ENCODE results near the gene THUMPD1.
A peak's percentile ranks its signal among the peaks of the same experiment; 100 is the strongest.

Gene THUMPD1

GRCh38 chr16:20750558-20750957, 8.9 kb upstream of the THUMPD1 start:
- Histone ChIP-seq H3K27ac (ENCODE audit: insufficient read depth, low read length, poor library complexity, severe bottlenecking) (no peak overlapping the region), H3K4me3 (ENCODE audit: insufficient read depth, low read depth, low read length, poor library complexity, severe bottlenecking) (no peak overlapping the region), H3K27me3 (replicated peaks; ENCODE audit: control insufficient read depth, insufficient read depth, low read length, poor library complexity, severe bottlenecking) (no peaks in the 10 kb centered on the region), H3K36me3 (ENCODE audit: control insufficient read depth, insufficient read depth, low read length) (no peaks in the 10 kb centered on the region), H3K9me3 (ENCODE audit: control insufficient read depth, low read length) (peaks cover 6% of the 10 kb centered on the region), H3K4me1 (ENCODE audit: control insufficient read depth, insufficient read depth, low read length, poor library complexity, severe bottlenecking) (no peaks in the 10 kb centered on the region)
- no peak for DNase-seq

- DNase-seq: no peak
- Histone ChIP-seq H3K4me1 (ENCODE audit: control insufficient read depth, insufficient read depth, low read length, poor library complexity, severe bottlenecking) (no peaks in the 10 kb centered on the region), H3K4me3 (ENCODE audit: insufficient read depth, low read depth, low read length, poor library complexity, severe bottlenecking) (no peak overlapping the region), H3K36me3 (ENCODE audit: control insufficient read depth, insufficient read depth, low read length) (no peaks in the 10 kb centered on the region), H3K27me3 (replicated peaks; ENCODE audit: control insufficient read depth, insufficient read depth, low read length, poor library complexity, severe bottlenecking) (no peaks in the 10 kb centered on the region), H3K27ac (ENCODE audit: insufficient read depth, low read length, poor library complexity, severe bottlenecking) (no peak overlapping the region), H3K9me3 (ENCODE audit: control insufficient read depth, low read length) (peaks cover 6% of the 10 kb centered on the region)
These were observed 7.9 kb upstream of the THUMPD1 start for GRCh38 chr16:20749474-20749873.

GRCh38 chr16:20747030-20747816, 5.6 kb upstream of the THUMPD1 start:
- no peak for DNase-seq
- Histone ChIP-seq H3K4me1 (ENCODE audit: control insufficient read depth, insufficient read depth, low read length, poor library complexity, severe bottlenecking) (no peaks in the 10 kb centered on the region), H3K9me3 (ENCODE audit: control insufficient read depth, low read length) (peaks cover 6% of the 10 kb centered on the region), H3K27me3 (replicated peaks; ENCODE audit: control insufficient read depth, insufficient read depth, low read length, poor library complexity, severe bottlenecking) (no peaks in the 10 kb centered on the region), H3K4me3 (ENCODE audit: insufficient read depth, low read depth, low read length, poor library complexity, severe bottlenecking) (no peak overlapping the region), H3K36me3 (ENCODE audit: control insufficient read depth, insufficient read depth, low read length) (no peaks in the 10 kb centered on the region), H3K27ac (ENCODE audit: insufficient read depth, low read length, poor library complexity, severe bottlenecking) (no peak overlapping the region)

- H3K27me3 ChIP-seq (replicated peaks; ENCODE audit: control insufficient read depth, insufficient read depth, low read length, poor library complexity, severe bottlenecking): no peaks in the 10 kb centered on the region
- DNase-seq: no peak
- no peak overlapping the region for H3K27ac ChIP-seq (ENCODE audit: insufficient read depth, low read length, poor library complexity, severe bottlenecking)
- peaks cover 6% of the 10 kb centered on the region for H3K9me3 ChIP-seq (ENCODE audit: control insufficient read depth, low read length)
- H3K4me3 ChIP-seq (ENCODE audit: insufficient read depth, low read depth, low read length, poor library complexity, severe bottlenecking): no peak overlapping the region
- H3K36me3 ChIP-seq (ENCODE audit: control insufficient read depth, insufficient read depth, low read length): no peaks in the 10 kb centered on the region
- no peaks in the 10 kb centered on the region for H3K4me1 ChIP-seq (ENCODE audit: control insufficient read depth, insufficient read depth, low read length, poor library complexity, severe bottlenecking)
These were observed 4.8 kb upstream of the THUMPD1 start for GRCh38 chr16:20746461-20746860.

- Histone ChIP-seq H3K27me3 (replicated peaks; ENCODE audit: control insufficient read depth, insufficient read depth, low read length, poor library complexity, severe bottlenecking) (no peaks in the 10 kb centered on the region), H3K9me3 (ENCODE audit: control insufficient read depth, low read length) (peaks cover 6% of the 10 kb centered on the region), H3K4me1 (ENCODE audit: control insufficient read depth, insufficient read depth, low read length, poor library complexity, severe bottlenecking) (peaks cover 2% of the 10 kb centered on the region), H3K27ac (ENCODE audit: insufficient read depth, low read length, poor library complexity, severe bottlenecking) (no peak overlapping the region), H3K4me3 (ENCODE audit: insufficient read depth, low read depth, low read length, poor library complexity, severe bottlenecking) (no peak overlapping the region), H3K36me3 (ENCODE audit: control insufficient read depth, insufficient read depth, low read length) (no peaks in the 10 kb centered on the region)
- no peak for DNase-seq
These were observed 3.4 kb upstream of the THUMPD1 start for GRCh38 chr16:20744922-20745440.

- Histone ChIP-seq H3K9me3 (ENCODE audit: control insufficient read depth, low read length) (peaks cover 6% of the 10 kb centered on the region), H3K4me3 (ENCODE audit: insufficient read depth, low read depth, low read length, poor library complexity, severe bottlenecking) (no peak overlapping the region), H3K27me3 (replicated peaks; ENCODE audit: control insufficient read depth, insufficient read depth, low read length, poor library complexity, severe bottlenecking) (no peaks in the 10 kb centered on the region), H3K36me3 (ENCODE audit: control insufficient read depth, insufficient read depth, low read length) (peaks cover under 1% of the 10 kb centered on the region), H3K27ac (ENCODE audit: insufficient read depth, low read length, poor library complexity, severe bottlenecking) (no peak overlapping the region), H3K4me1 (ENCODE audit: control insufficient read depth, insufficient read depth, low read length, poor library complexity, severe bottlenecking) (peaks cover 5% of the 10 kb centered on the region)
- DNase-seq: no peak
These were observed 2.0 kb upstream of the THUMPD1 start for GRCh38 chr16:20743591-20743990.

- Histone ChIP-seq H3K4me1 (ENCODE audit: control insufficient read depth, insufficient read depth, low read length, poor library complexity, severe bottlenecking) (peaks cover 5% of the 10 kb centered on the region), H3K4me3 (ENCODE audit: insufficient read depth, low read depth, low read length, poor library complexity, severe bottlenecking) (peak overlapping the region; percentile 100), H3K27ac (ENCODE audit: insufficient read depth, low read length, poor library complexity, severe bottlenecking) (peak overlapping the region; percentile 98), H3K36me3 (ENCODE audit: control insufficient read depth, insufficient read depth, low read length) (peaks cover 26% of the 10 kb centered on the region), H3K9me3 (ENCODE audit: control insufficient read depth, low read length) (no peaks in the 10 kb centered on the region), H3K27me3 (replicated peaks; ENCODE audit: control insufficient read depth, insufficient read depth, low read length, poor library complexity, severe bottlenecking) (no peaks in the 10 kb centered on the region)
- DNase-seq: peak; percentile 83 to 87 (median 84)
These were observed 607 bp downstream of the THUMPD1 start for GRCh38 chr16:20740901-20741521.

- Histone ChIP-seq H3K27ac (ENCODE audit: insufficient read depth, low read length, poor library complexity, severe bottlenecking) (peak overlapping the region; percentile 98), H3K4me1 (ENCODE audit: control insufficient read depth, insufficient read depth, low read length, poor library complexity, severe bottlenecking) (peaks cover 5% of the 10 kb centered on the region), H3K27me3 (replicated peaks; ENCODE audit: control insufficient read depth, insufficient read depth, low read length, poor library complexity, severe bottlenecking) (no peaks in the 10 kb centered on the region), H3K36me3 (ENCODE audit: control insufficient read depth, insufficient read depth, low read length) (peaks cover 33% of the 10 kb centered on the region), H3K4me3 (ENCODE audit: insufficient read depth, low read depth, low read length, poor library complexity, severe bottlenecking) (peak overlapping the region; percentile 100), H3K9me3 (ENCODE audit: control insufficient read depth, low read length) (no peaks in the 10 kb centered on the region)
- DNase-seq: no peak
These were observed 1.4 kb downstream of the THUMPD1 start for GRCh38 chr16:20740007-20740883.

- H3K4me1 ChIP-seq (ENCODE audit: control insufficient read depth, insufficient read depth, low read length, poor library complexity, severe bottlenecking): peaks cover 5% of the 10 kb centered on the region
- H3K9me3 ChIP-seq (ENCODE audit: control insufficient read depth, low read length): no peaks in the 10 kb centered on the region
- no peak overlapping the region for H3K27ac ChIP-seq (ENCODE audit: insufficient read depth, low read length, poor library complexity, severe bottlenecking)
- H3K27me3 ChIP-seq (replicated peaks; ENCODE audit: control insufficient read depth, insufficient read depth, low read length, poor library complexity, severe bottlenecking): no peaks in the 10 kb centered on the region
- peaks cover 41% of the 10 kb centered on the region for H3K36me3 ChIP-seq (ENCODE audit: control insufficient read depth, insufficient read depth, low read length)
- no peak for DNase-seq
- no peak overlapping the region for H3K4me3 ChIP-seq (ENCODE audit: insufficient read depth, low read depth, low read length, poor library complexity, severe bottlenecking)
These were observed 6.1 kb downstream of the THUMPD1 start for GRCh38 chr16:20735490-20735889.

All from effector memory CD4-positive, alpha-beta T cell (primary cell).